DLD1 (cell line): ENCODE measurements around the gene FRMD5.

Experiments used
- in situ Hi-C: cut with HindIII; loops from 2 replicates; pipeline ENCODE4 v1.10.0; 2017; ENCODE audit warnings: low sequenced_read_pairs

Gene FRMD5

DNA sequence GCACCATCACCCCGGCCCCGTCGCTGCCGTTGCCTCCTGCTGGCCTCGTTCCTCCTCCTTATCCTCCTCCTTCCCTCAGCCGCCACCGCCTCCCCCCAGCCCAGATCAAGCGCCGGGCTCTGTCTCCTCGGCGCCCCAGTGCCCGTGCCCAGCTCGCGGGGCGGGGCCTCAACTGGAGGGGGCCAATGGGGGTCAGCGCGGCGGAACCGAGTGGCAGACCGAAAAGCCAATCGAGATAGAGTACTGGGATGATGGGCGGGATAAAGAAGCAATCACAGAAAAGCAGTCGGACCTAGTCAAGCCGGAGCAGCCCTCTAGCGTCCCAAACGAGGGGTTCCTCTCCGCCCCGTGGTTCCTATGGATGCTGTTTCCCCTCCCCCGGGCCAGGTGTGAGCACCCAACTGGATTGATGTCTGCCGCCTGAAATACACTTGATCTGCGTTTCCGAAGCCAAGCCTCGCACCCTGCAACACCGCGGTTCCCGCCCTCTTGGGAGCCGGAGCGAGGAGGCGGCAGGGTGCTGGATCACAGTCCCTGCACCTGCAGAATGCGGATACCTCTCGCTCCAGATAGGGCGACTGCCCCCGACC is at the start of gene FRMD5:
FRMD5 (minus strand) TSS at position 121 of the 590 bp plus-strand sequence.
- in situ Hi-C loops = no loop called here

DNA sequence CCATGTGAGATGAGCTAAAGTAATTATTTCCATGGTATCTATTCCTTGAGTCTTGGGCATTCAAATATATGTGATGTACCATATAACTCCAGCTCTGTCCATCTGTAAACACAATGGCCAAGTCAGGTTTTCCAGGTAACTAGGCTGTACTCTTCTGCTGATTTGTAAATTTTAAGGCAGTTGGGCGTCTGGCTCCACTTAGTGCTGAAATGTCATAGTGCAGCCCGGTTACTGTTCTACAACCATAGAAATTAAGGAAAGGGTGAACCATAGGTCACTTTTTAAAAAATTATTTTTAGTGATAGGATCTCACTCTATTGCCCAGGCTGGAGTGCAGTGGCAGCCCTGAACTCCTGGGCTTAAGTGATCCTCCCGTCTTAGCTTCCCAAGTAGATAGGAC is 48.8 kb upstream of the FRMD5 start:
- in situ Hi-C loops = no loop called here

GRCh38 chr15:44243141-44243540 is 48.1 kb upstream of the FRMD5 start:
- in situ Hi-C loops = no loop called here

GRCh38 chr15:44231842-44232241 is 36.8 kb upstream of the FRMD5 start:
- in situ Hi-C loops = no loop called here

DNA sequence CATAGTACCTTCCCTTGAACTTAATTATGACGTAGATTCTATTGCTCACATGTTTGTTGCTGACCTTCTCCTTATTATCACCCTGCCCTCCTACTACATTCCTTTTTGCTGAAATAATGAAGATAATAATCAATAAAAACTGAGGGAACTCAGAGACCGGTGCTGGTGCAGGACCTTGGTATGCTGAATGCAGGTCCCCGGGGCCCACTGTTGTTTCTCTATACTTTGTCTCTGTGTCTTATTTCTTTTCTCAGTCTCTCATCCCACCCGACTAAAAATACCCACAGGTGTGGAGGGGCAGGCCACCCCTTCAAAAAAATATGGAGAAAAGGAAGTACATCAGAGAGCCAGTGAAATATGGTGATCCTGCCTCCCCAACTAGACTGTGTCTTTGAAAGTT is 34.2 kb upstream of the FRMD5 start:
- in situ Hi-C loops = loop anchor here (10.0 kb wide), 1 partner anchor 324 kb away; no protein-coding TSS in a partner anchor

DNA sequence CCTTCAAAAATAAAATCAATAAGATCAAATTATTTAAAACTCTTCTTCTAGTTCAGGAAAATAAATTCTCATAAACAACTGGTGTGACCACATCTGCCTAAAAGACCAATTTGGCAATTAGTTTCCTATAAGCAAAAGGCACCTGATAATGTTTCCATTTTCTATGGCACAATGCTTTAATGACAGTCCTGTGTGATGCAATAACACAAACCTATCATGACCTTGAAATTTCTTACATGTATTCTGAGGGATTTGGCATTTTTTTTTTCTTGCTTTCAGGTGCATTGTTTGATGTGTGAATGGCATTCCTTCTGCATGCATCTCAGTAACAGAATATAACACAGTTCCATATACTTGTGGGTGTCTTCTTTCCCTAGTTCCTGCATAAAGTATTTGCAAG is 32.5 kb upstream of the FRMD5 start:
- in situ Hi-C loops = loop anchor here (10.0 kb wide), 1 partner anchor 323 kb away; no protein-coding TSS in a partner anchor

- in situ Hi-C loops = loop anchor here (10.0 kb wide), 1 partner anchor 322 kb away; no protein-coding TSS in a partner anchor
Measured at GRCh38 chr15:44227001-44227400, 31.9 kb upstream of the FRMD5 start.

GRCh38 chr15:44222478-44222877 is 27.4 kb upstream of the FRMD5 start:
- in situ Hi-C loops = loop anchor here (10.0 kb wide), 1 partner anchor 318 kb away; no protein-coding TSS in a partner anchor

DNA sequence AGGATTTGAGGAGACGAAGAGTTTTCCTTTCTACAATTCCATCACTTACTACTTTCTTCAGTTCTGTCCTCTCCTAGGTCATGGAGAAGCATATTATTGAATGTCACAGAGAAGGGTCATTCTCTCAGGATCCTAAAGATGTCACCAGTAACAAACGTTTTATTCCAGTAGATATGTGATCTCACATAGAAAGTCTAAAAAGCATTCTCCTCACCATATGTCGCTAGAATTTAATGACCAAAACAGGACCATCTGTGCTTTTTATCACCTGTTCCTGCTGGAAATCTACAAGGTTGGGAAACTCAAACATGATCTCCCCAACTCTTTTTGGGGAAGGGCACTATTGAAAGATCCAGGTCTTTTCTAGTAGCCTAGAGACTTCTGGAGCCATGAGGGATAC is 24.0 kb upstream of the FRMD5 start:
- in situ Hi-C loops = no loop called here

DNA sequence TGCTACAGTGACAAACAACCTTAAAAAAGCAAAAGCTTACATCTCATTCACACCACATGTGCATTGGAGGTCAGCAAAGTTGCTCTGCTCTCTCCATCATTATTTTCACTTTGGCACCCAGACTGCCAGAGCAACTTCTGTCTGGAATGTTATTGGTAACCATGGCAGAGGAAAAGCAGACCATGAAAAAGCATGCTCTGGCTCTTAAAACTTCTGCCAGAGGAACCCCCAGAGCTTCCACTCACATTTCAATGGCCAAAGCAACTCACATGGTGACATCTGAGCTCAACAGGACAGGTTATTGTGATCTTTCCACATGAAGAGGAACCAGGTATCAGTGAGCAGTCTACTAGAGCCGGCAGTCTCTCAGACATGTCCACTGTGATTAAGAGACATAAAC is 21.9 kb upstream of the FRMD5 start:
- in situ Hi-C loops = no loop called here

DNA sequence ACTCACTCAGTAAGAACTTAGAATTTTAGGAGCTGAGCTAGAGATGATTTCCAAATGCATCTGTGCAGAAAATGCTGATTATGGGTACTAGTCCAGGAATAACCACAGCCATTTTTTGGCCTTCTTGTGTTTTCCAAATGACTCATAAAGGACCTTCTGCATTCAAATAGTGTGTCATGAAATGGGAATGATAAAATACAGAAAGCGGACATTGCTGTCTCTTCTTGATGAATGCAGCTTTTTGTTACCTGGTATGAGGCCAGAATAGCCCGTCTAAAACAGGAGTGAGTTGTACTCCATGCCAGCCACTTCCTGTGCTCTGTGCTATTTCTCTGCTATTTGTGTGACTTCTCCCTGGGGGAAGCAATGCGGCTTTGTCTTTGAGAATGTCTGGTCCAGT is 20.5 kb upstream of the FRMD5 start:
- in situ Hi-C loops = no loop called here

GRCh38 chr15:44208956-44209355 is 13.9 kb upstream of the FRMD5 start:
- in situ Hi-C loops = no loop called here

DNA sequence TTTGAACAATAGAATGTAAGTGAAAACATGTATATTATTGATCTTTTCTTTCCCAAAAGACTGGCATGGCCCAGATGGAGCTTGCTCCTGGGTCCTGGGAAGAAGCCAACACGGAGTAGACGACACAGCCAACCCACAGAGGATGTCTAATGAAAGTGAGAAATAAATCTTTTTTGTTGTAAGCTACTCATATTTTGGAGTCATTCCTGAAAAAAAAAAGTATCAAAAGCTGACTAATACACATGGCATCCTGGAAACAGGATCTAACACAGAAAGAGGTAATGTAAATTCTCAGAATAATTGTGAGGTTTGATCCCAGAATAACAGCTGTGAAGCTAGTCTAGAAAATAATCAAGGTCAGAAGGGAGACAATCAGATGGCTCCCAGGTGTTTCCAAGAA is 12.6 kb upstream of the FRMD5 start:
- in situ Hi-C loops = no loop called here

DNA sequence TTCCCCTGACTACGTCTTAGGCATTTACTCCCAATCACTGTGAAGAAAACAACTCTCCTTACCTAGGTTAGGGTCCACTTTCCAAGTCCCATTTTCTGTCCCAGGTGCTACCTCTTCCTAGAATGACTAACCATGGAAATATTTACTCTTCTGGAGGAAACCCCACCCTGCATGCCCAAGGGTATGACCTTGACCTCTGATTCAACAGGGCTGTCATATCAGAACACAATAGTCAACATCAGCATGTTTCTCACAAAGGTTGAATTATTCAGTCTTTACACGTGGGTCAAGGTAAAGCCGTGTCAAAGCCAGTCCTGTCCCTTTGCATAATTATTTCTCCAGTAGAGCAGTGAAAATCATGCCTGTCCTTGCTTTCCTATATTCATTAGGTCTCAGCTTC is 4.3 kb upstream of the FRMD5 start:
- in situ Hi-C loops = no loop called here

DNA sequence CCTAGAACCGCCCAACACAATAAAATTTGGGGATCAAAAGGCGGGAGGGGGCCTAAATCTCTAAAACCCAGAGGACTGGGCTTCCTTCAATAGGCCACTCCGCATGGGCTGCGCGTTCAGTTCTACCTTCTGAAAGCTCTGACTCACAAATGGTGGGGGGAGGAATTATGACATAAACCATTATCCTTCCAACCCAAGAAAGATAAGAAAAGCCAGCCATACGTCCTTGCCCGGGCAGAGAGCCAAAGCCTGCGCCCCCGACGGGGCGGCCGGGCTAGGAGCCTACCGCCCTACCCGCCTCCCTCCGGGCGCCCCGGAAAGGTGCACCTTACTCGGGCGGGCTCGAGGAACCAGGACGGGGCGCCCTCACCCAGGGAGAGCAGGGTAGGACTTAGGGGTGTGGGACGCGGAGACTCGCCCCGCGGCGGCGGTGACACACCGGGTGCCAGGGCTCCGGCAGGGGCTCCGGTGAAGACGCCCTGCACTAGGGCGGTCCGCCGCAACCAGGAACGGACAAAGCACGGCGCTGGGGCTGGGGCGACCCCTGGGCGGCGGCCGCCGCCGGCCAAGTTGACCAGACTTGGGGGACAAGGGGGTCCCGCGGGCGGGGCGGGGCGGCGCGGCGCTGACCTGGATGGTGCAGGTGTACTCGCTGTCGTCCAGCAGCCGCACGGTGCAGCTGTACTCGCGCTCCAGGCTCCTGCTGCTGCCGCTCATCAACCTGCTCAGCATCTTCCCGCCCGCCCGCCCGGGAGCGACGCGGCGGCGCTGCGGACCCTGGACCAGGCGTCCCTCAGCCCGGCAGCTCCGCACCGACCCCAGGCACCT is 534 bp downstream of the FRMD5 start:
- in situ Hi-C loops = no loop called here

DNA sequence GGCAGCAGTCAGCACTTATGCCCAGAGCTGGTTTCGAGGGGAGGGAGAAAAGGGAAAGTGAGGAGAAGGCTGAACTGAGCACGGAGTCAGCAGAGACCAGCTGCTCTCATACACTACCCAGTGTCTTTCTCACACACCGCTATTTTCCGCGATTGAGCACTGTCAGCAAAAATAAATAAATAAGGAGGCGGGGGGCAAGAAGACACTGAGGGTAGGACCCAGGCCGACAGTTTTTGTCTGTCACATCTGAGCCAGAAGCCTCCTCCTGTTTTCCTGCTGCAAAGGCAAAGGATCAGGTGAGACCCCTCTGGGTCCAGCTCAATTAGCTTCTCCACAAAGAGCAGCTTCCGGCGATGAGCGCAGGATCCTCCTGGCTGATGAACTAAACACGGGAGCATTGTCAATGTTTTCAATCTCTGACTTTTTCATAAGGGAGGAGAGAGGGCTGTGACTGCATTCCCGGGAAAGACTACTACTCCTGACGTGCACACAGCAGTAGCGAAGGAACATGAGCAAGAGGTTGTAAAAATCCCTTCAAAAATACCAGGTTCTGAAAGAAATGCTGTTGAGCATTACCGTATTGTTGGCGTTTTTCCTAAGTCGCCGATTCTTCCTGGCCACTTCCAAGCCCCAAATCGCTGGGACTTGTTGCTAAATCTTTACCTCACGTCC is 1.3 kb downstream of the FRMD5 start:
- in situ Hi-C loops = no loop called here

GRCh38 chr15:44188795-44189194 is 6.3 kb downstream of the FRMD5 start:
- in situ Hi-C loops = no loop called here

- in situ Hi-C loops = no loop called here
Measured at GRCh38 chr15:44186705-44187104, 8.4 kb downstream of the FRMD5 start.

DNA sequence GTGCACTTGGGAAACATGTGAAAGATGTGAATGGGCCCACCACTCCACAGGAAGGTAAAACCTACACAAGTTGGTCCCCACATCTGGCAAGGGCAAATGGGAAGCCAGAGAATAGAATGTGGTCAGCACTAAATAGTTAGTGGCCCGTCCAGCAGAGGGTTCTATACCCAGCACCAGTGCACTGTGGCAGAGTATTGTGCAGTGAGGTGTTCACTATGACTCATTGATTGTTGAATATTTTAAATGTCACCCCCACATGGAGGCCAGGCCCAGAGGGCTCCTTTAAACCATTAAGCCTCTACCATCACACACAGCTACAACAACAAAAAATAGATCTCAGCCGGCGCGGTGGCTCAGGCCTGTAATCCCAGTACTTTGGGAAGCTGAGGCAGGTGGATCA is 11.7 kb downstream of the FRMD5 start:
- in situ Hi-C loops = no loop called here

GRCh38 chr15:44181410-44181809 is 13.7 kb downstream of the FRMD5 start:
- in situ Hi-C loops = no loop called here

DNA sequence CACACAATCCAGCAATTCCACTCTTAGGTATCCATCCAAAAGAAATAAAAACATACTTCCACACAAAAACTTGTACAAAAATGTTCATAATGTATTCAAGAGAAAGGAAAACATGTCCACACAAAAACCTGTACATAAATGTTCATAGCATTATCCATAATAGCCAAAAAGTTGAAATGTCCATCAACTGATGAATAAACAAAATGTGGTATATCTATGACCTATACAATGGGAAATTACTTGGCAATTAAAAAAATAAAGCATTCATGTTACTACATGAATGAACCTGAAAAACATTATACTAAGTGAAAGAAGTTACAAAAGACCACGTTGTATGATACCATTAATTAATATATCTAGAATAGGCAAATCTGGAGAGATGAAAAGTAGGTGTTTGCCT is 17.9 kb downstream of the FRMD5 start:
- in situ Hi-C loops = no loop called here

GRCh38 chr15:44173813-44174212 is 21.3 kb downstream of the FRMD5 start:
- in situ Hi-C loops = no loop called here
